Measurements from ENCODE around the gene SCML2.

SCML2 gene

DNA sequence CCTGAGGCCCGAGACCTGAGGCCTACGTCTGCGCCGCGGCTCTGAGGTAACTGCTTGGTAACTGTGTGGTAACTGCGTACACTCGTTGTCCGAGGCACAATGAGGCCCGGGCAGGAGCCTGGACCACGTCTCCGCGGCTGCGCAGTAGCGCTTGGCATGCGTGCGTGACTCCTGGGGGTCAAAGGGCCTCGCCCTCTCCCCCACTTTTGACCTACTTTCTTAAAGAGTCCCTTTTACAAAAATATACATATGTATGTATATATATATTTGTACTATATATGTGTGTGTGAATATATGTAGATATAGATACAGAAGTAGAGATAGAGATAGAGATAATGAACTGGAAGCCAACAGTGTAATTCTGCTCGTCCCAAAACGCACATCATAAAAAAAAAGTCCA is 133.7 kb downstream of the SCML2 start, which contains the start of gene BEND2:
BEND2 (minus strand) TSS at position 101 of the 400 bp plus-strand sequence. CDS start 136 bp downstream, outside the sequence.
- H3K36me3 Mint-ChIP-seq, result no peaks in the 10 kb centered on the region
- DNase-seq, result no peak
- no peak within 1 kb of the TSS for H3K27ac Mint-ChIP-seq
- H3K9me3 Mint-ChIP-seq, result peaks cover 2% of the 10 kb centered on the region
- H3K4me3 Mint-ChIP-seq, result no peak within 1 kb of the TSS
- no peaks in the 10 kb centered on the region for H3K4me1 Mint-ChIP-seq
- H3K27me3 Mint-ChIP-seq, result no peaks in the 10 kb centered on the region
- CTCF ChIA-PET, result no interaction called here

DNA sequence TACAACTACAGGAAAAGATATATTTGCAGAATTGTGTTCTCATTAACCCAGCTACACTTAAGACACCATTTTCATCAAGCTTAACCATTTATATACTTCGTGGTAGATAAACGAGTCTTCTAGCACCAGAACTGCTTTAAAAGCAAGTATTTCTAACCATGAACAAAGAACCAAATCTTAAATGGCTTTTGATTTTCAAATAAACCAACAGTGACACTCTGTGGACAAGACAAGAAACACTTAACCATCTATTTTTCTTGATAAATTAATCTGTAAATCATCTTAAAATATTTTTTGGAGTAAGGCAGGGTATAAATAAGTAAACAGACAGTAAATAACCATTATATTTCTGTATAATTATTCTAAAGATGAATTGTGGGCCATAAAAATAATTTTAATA is 144.0 kb downstream of the SCML2 start:
- CTCF ChIA-PET, result interaction anchor here (1.0 kb wide), 1 partner anchor 265 kb away, joined by 4 read pairs; no protein-coding TSS in a partner anchor
- no peak for DNase-seq
- Mint-ChIP-seq H3K4me3 (no peak overlapping the region), H3K27me3 (no peaks in the 10 kb centered on the region), H3K4me1 (no peaks in the 10 kb centered on the region), H3K9me3 (no peaks in the 10 kb centered on the region), H3K36me3 (no peaks in the 10 kb centered on the region), H3K27ac (no peak overlapping the region)

- Mint-ChIP-seq H3K27me3 (no peaks in the 10 kb centered on the region), H3K27ac (no peak overlapping the region), H3K9me3 (no peaks in the 10 kb centered on the region), H3K36me3 (no peaks in the 10 kb centered on the region), H3K4me1 (no peaks in the 10 kb centered on the region), H3K4me3 (no peak overlapping the region)
- DNase-seq, result no peak
- CTCF ChIA-PET, result no interaction called here
Measured at GRCh38 chrX:18206657-18207056, 147.8 kb downstream of the SCML2 start.

DNA sequence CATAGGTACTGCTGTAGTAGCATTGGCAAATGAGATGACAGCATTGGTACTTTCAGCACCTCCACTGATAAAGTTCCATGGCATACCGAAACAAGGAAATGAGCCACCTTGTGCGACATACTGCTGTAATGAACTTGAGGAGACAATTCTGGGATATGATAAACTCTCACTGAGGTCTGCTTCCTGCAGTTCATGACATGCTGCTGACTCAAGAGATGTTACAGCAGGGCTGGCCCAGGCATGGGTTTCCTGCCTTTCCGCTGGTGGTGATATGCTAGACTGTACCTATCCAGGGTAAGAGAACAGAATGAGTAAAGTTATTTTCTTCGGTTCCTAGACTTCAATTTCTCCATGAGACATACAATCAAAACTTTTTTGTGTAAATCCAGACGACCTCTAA is 150.9 kb downstream of the SCML2 start:
- DNase-seq, result no peak
- Mint-ChIP-seq H3K4me1 (no peaks in the 10 kb centered on the region), H3K27me3 (no peaks in the 10 kb centered on the region), H3K36me3 (no peaks in the 10 kb centered on the region), H3K27ac (no peak overlapping the region), H3K9me3 (no peaks in the 10 kb centered on the region), H3K4me3 (no peak overlapping the region)
- CTCF ChIA-PET, result no interaction called here

- no peaks in the 10 kb centered on the region for H3K27me3 Mint-ChIP-seq
- no peak overlapping the region for H3K4me3 Mint-ChIP-seq
- no peak overlapping the region for H3K27ac Mint-ChIP-seq
- CTCF ChIA-PET, result no interaction called here
- no peaks in the 10 kb centered on the region for H3K4me1 Mint-ChIP-seq
- no peaks in the 10 kb centered on the region for H3K36me3 Mint-ChIP-seq
- no peaks in the 10 kb centered on the region for H3K9me3 Mint-ChIP-seq
- DNase-seq, result no peak
Measured at GRCh38 chrX:18194688-18195087, 159.8 kb downstream of the SCML2 start.
